HEK293T (cell line): ENCODE measurements around the gene TMEM98.

Experiments
- CTBP1 ChIP-seq: fragments of 450-650 bp; IDR thresholded peaks from 2 replicates; pipeline ENCODE4 v1.6.1; 2016; ENCODE audit warnings: borderline replicate concordance
- FOXA1 ChIP-seq: fragments of 450-650 bp; IDR thresholded peaks from 2 replicates; pipeline ENCODE4 v1.6.1; 2016; ENCODE audit warnings: mild to moderate bottlenecking
- FOXK2 ChIP-seq: fragments of 450-650 bp; IDR thresholded peaks from 2 replicates; pipeline ENCODE4 v1.6.1; 2016; ENCODE audit warnings: mild to moderate bottlenecking
- FOXM1 ChIP-seq: fragments of 450-650 bp; IDR thresholded peaks from 2 replicates; pipeline ENCODE4 v1.6.1; 2017; ENCODE audit warnings: mild to moderate bottlenecking, borderline replicate concordance
- SP1 ChIP-seq: fragments of 450-650 bp; IDR thresholded peaks from 2 replicates; pipeline ENCODE4 v1.6.1; 2017
- TF ChIP-seq, protein P1 (sequence below): fragments of 450-650 bp; IDR thresholded peaks from 2 replicates; pipeline ENCODE4 v1.6.1; 2016

DNA sequence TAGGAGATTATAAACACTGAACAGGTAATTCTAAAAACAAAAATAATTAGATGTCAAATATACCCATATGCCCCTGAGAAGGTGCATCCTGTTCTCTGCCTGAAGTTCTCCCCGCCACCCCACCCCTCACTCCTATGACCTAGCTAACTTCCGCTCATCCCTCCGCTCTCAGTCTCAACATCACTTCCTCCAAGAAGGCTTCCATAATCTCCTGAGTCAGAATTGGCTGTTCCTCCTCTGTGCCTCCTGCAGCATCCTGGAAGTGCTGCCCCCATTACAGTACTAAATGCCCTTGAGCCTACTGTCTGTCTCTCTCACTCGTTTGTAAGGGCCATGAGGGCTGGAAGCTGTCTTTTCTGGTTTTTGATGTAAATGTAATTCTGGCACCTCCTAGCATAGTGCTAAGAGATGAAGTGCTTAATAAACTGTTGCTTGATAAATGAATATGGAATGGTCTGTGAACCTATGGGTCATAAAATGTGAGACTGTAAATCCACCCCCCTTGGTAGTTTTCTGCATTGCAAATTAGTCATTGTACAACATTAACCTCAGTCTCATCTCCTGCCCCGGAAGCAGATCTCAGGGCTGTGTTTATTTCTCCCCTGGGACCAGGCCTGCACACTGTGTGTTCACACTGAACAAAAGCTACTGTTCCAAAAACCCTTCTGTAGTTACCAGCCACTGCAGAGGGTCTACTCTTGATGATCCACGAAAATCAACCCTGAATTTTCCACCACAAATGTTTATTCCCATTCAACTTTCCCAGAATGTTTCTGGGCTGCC is 47.1 kb upstream of the TMEM98 start:
- TF ChIP-seq FOXA1 (no peak), FOXM1 (no peak), FOXK2 (no peak), CTBP1 (no peak), SP1 (no peak)
- TF ChIP-seq, protein P1, sequence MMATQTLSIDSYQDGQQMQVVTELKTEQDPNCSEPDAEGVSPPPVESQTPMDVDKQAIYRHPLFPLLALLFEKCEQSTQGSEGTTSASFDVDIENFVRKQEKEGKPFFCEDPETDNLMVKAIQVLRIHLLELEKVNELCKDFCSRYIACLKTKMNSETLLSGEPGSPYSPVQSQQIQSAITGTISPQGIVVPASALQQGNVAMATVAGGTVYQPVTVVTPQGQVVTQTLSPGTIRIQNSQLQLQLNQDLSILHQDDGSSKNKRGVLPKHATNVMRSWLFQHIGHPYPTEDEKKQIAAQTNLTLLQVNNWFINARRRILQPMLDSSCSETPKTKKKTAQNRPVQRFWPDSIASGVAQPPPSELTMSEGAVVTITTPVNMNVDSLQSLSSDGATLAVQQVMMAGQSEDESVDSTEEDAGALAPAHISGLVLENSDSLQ, result no peak
